Measurements from ENCODE around the gene CACHD1. TPM values are rescaled to one million over a fixed set of nuclear protein-coding genes. Genes with fewer than 3 reads are reported as not detected.

CACHD1 gene
- total RNA-seq, 1 donor from 2014 or later, result 41.0 TPM

DNA sequence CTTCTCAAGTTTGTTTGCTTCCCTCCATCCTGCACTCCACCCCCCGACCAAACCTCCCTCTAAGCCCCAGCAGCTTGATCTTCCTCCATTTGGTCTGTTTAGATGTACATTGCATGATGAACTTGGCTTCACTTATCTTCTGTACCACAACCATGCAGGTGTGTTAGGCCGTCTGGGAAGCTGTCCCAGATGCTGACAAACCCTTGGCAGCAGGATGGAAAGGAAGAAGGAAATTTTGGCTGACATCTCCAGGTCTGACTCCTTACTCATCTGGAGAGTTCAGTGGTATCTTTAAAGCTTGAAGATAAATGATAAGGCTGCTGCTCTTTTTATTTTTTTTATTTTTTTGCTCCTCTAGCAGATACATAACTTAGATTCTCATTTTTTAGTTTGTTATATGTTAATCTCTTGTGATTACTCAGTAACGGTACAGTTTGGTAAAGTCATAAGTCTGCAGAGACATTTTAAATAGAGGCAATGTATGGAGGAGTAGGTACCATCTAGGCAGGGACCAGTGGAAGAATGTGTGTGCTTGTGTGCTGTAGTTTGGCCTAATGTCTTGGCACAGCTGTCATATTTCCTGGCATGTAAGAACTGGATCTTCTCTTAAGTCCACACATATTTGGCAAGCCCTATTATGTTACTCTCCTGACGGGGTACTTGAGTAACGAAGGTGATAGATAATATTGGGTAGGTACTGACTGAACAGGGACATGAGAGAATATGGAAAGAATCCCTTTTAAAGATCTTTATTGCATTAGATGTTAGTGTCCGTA is 79.7 kb downstream of the CACHD1 start:
- DNase-seq (ENCODE audit: low read depth, low spot score), result no peak
- TF ChIP-seq, protein P1, sequence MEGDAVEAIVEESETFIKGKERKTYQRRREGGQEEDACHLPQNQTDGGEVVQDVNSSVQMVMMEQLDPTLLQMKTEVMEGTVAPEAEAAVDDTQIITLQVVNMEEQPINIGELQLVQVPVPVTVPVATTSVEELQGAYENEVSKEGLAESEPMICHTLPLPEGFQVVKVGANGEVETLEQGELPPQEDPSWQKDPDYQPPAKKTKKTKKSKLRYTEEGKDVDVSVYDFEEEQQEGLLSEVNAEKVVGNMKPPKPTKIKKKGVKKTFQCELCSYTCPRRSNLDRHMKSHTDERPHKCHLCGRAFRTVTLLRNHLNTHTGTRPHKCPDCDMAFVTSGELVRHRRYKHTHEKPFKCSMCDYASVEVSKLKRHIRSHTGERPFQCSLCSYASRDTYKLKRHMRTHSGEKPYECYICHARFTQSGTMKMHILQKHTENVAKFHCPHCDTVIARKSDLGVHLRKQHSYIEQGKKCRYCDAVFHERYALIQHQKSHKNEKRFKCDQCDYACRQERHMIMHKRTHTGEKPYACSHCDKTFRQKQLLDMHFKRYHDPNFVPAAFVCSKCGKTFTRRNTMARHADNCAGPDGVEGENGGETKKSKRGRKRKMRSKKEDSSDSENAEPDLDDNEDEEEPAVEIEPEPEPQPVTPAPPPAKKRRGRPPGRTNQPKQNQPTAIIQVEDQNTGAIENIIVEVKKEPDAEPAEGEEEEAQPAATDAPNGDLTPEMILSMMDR (conservative IDR thresholded peaks at IDR 0.05), result no peak
- H3K4me1 Mint-ChIP-seq, result peaks cover 17% of the 10 kb centered on the region
- no peak overlapping the region for H3K4me3 Mint-ChIP-seq
- no peak overlapping the region for H3K27ac Mint-ChIP-seq (ENCODE audit: unreplicated experiment)
- no peaks in the 10 kb centered on the region for H3K36me3 Mint-ChIP-seq (ENCODE audit: low read depth)
- H3K27me3 Mint-ChIP-seq (ENCODE audit: low read depth), result no peaks in the 10 kb centered on the region
- H3K9me3 Mint-ChIP-seq, result no peaks in the 10 kb centered on the region

DNA sequence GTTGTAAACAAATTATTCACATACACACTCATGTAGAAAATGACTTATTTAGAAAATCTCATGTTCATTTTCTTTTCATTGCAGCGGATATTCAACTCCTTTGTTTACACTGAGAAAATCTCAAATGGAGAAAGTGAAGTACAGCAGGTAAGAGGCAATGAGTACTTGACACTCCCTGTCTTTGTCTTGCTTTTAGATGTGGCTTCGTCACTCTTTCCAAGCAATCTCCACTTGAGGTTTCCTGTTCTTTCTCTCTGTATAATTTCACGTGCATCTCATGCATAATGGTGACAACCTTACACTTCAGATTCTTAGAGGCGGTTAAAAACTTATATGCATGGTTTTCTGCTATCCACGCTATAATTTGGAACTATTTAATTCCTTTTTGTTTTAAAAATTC is 80.6 kb downstream of the CACHD1 start:
- Mint-ChIP-seq H3K4me3 (no peak overlapping the region), H3K27ac (ENCODE audit: unreplicated experiment) (no peak overlapping the region), H3K9me3 (no peaks in the 10 kb centered on the region), H3K36me3 (ENCODE audit: low read depth) (no peaks in the 10 kb centered on the region), H3K4me1 (peaks cover 9% of the 10 kb centered on the region), H3K27me3 (ENCODE audit: low read depth) (no peaks in the 10 kb centered on the region)
- TF ChIP-seq, protein P1 (conservative IDR thresholded peaks at IDR 0.05), result no peak
- DNase-seq (ENCODE audit: low read depth, low spot score), result no peak

DNA sequence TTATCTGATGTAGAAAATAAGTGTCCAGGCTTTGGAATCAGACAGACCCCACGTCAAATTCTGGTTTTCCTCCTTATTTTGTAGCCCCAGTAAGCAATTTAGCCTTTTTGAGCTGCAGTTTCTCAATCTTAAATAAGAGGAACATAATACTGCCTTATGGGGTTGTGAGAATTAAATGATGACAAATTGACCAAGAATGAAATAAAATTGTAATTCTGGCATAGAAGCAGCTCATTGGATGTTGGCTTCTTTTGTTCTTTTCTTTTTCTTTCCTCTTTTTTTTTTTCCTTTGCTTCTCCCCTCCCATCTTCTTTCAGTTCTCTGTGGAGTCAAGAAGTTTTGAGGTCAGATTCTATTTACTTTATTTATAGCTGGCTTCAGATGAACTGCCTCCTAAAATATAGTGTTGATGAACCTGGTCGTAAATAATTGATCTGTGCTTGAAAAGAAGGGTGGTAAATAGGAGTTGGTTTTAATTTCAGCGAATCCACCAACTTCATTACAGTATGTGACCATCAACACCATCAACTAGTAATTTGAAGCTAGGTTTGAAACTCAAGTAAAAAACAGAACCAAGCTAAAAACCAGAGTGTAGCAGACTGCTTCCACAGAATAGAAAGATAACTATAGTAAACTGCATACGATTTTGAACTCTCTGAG is 81.1 kb downstream of the CACHD1 start:
- H3K36me3 Mint-ChIP-seq (ENCODE audit: low read depth), result peaks cover 4% of the 10 kb centered on the region
- no peak overlapping the region for H3K4me3 Mint-ChIP-seq
- no peak for DNase-seq (ENCODE audit: low read depth, low spot score)
- no peak overlapping the region for H3K27ac Mint-ChIP-seq (ENCODE audit: unreplicated experiment)
- TF ChIP-seq, protein P1 (conservative IDR thresholded peaks at IDR 0.05), result no peak
- H3K4me1 Mint-ChIP-seq, result peaks cover 3% of the 10 kb centered on the region
- no peaks in the 10 kb centered on the region for H3K9me3 Mint-ChIP-seq
- H3K27me3 Mint-ChIP-seq (ENCODE audit: low read depth), result no peaks in the 10 kb centered on the region

DNA sequence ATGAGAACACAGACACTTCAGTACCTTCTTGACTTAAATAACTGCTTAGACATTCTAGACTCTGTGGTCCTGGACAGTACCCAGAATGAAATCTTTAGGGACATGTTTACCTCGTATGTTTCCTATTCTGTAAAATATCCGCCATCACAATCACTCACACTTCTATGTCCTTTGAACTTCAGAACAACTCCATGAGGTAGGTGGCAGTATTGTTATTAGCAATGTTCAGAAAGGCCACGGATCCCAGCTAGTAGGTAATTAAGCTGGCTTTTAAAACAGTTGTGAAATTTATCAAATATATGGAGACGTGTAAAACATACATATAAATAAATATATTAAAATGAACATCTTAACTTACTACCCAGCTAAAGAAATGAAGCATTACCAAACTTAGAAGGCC is 83.4 kb downstream of the CACHD1 start:
- no peak overlapping the region for H3K27ac Mint-ChIP-seq (ENCODE audit: unreplicated experiment)
- TF ChIP-seq, protein P1 (conservative IDR thresholded peaks at IDR 0.05), result no peak
- H3K4me3 Mint-ChIP-seq, result no peak overlapping the region
- DNase-seq (ENCODE audit: low read depth, low spot score), result no peak
- no peaks in the 10 kb centered on the region for H3K27me3 Mint-ChIP-seq (ENCODE audit: low read depth)
- no peaks in the 10 kb centered on the region for H3K4me1 Mint-ChIP-seq
- peaks cover 4% of the 10 kb centered on the region for H3K9me3 Mint-ChIP-seq
- H3K36me3 Mint-ChIP-seq (ENCODE audit: low read depth), result peaks cover 9% of the 10 kb centered on the region

DNA sequence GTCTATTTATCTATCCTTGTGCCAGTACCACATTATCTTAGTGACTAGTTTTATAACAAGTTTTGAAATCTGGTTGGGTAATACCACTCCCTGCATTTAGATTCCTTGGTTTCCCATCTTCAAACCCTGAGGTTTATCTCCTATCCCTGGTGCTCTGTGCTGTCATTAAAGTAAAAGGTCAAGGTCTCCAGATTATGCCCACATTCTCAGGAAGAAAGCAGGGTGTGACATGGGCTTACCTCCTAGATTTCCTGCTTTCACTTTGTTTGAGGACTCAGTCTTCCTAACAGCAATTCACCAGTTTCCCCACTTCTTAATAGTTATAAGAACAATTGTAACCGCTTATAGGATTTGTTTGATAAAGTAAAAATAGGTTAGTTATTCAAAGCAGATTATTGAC is 86.0 kb downstream of the CACHD1 start:
- H3K9me3 Mint-ChIP-seq, result peaks cover 7% of the 10 kb centered on the region
- TF ChIP-seq, protein P1 (conservative IDR thresholded peaks at IDR 0.05), result no peak
- H3K36me3 Mint-ChIP-seq (ENCODE audit: low read depth), result peaks cover 32% of the 10 kb centered on the region
- H3K4me3 Mint-ChIP-seq, result no peak overlapping the region
- H3K4me1 Mint-ChIP-seq, result no peaks in the 10 kb centered on the region
- no peak for DNase-seq (ENCODE audit: low read depth, low spot score)
- H3K27me3 Mint-ChIP-seq (ENCODE audit: low read depth), result no peaks in the 10 kb centered on the region
- no peak overlapping the region for H3K27ac Mint-ChIP-seq (ENCODE audit: unreplicated experiment)

All from neural crest cell (in vitro differentiated cells).